ENCODE data around the gene VASN.

DNA sequence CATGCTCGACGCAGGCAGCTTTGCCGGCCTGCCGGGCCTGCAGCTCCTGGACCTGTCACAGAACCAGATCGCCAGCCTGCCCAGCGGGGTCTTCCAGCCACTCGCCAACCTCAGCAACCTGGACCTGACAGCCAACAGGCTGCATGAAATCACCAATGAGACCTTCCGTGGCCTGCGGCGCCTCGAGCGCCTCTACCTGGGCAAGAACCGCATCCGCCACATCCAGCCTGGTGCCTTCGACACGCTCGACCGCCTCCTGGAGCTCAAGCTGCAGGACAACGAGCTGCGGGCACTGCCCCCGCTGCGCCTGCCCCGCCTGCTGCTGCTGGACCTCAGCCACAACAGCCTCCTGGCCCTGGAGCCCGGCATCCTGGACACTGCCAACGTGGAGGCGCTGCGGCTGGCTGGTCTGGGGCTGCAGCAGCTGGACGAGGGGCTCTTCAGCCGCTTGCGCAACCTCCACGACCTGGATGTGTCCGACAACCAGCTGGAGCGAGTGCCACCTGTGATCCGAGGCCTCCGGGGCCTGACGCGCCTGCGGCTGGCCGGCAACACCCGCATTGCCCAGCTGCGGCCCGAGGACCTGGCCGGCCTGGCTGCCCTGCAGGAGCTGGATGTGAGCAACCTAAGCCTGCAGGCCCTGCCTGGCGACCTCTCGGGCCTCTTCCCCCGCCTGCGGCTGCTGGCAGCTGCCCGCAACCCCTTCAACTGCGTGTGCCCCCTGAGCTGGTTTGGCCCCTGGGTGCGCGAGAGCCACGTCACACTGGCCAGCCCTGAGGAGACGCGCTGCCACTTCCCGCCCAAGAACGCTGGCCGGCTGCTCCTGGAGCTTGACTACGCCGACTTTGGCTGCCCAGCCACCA lies 9.7 kb downstream of the VASN start:
- TF ChIP-seq FOXK2 (IDR thresholded peaks at IDR 0.05) (no peak), TARDBP (IDR thresholded peaks at IDR 0.05) (no peak), ELF4 (IDR thresholded peaks at IDR 0.05) (no peak), FOXA1 (IDR thresholded peaks at IDR 0.05) (no peak), BHLHE40 (IDR thresholded peaks at IDR 0.05; ENCODE audit: borderline replicate concordance) (no peak), LEF1 (IDR thresholded peaks at IDR 0.05; ENCODE audit: borderline replicate concordance) (no peak), ZNF384 (IDR thresholded peaks at IDR 0.05) (no peak), SP1 (IDR thresholded peaks at IDR 0.05) (no peak)
